ENCODE data around the gene TCF23.
"Not testable (repeated sequence)": the region's sequence is repeated elsewhere in the genome, so short reads cannot be mapped to it uniquely, and the experiment has no call there.

TCF23 gene

GRCh38 chr2:27164960-27165763 lies 16.4 kb downstream of the TCF23 start:
- Mint-ChIP-seq H3K4me1 (no peaks in the 10 kb centered on the region), H3K27me3 (ENCODE audit: low read depth) (peaks cover 14% of the 10 kb centered on the region), H3K36me3 (ENCODE audit: low read depth) (no peaks in the 10 kb centered on the region), H3K4me3 (no peak overlapping the region), H3K9me3 (no peaks in the 10 kb centered on the region), H3K27ac (no peak overlapping the region)
- TF ChIP-seq CTCF (IDR thresholded peaks at IDR 0.05; ENCODE audit: unreplicated experiment in 3 of 3) = no peak

GRCh38 chr2:27170581-27171337 lies 22.0 kb downstream of the TCF23 start:
- Mint-ChIP-seq H3K9me3 (no peaks in the 10 kb centered on the region), H3K4me1 (no peaks in the 10 kb centered on the region), H3K36me3 (ENCODE audit: low read depth) (no peaks in the 10 kb centered on the region), H3K4me3 (no peak overlapping the region), H3K27ac (no peak overlapping the region), H3K27me3 (ENCODE audit: low read depth) (peaks cover 15% of the 10 kb centered on the region)
- TF ChIP-seq CTCF (IDR thresholded peaks at IDR 0.05; ENCODE audit: unreplicated experiment in 3 of 3) = no peak

GRCh38 chr2:27171351-27171848 lies 22.6 kb downstream of the TCF23 start:
- Mint-ChIP-seq H3K4me3 (no peak overlapping the region), H3K9me3 (no peaks in the 10 kb centered on the region), H3K36me3 (ENCODE audit: low read depth) (no peaks in the 10 kb centered on the region), H3K27ac (no peak overlapping the region), H3K4me1 (no peaks in the 10 kb centered on the region), H3K27me3 (ENCODE audit: low read depth) (peaks cover 18% of the 10 kb centered on the region)
- TF ChIP-seq CTCF (IDR thresholded peaks at IDR 0.05; ENCODE audit: unreplicated experiment in 3 of 3) = no peak

- no peaks in the 10 kb centered on the region for H3K4me1 Mint-ChIP-seq
- peaks cover 20% of the 10 kb centered on the region for H3K27me3 Mint-ChIP-seq (ENCODE audit: low read depth)
- H3K27ac Mint-ChIP-seq = no peak overlapping the region
- H3K4me3 Mint-ChIP-seq = no peak overlapping the region
- H3K9me3 Mint-ChIP-seq = no peaks in the 10 kb centered on the region
- no peak for TF ChIP-seq CTCF (IDR thresholded peaks at IDR 0.05; ENCODE audit: unreplicated experiment in 3 of 3)
- no peaks in the 10 kb centered on the region for H3K36me3 Mint-ChIP-seq (ENCODE audit: low read depth)
These were observed 25.8 kb downstream of the TCF23 start for GRCh38 chr2:27174638-27175037.

- H3K4me3 Mint-ChIP-seq = no peak overlapping the region
- H3K27me3 Mint-ChIP-seq (ENCODE audit: low read depth) = peaks cover 13% of the 10 kb centered on the region
- H3K4me1 Mint-ChIP-seq = no peaks in the 10 kb centered on the region
- H3K36me3 Mint-ChIP-seq (ENCODE audit: low read depth) = no peaks in the 10 kb centered on the region
- H3K27ac Mint-ChIP-seq = no peak overlapping the region
- no peaks in the 10 kb centered on the region for H3K9me3 Mint-ChIP-seq
- no peak for TF ChIP-seq CTCF (IDR thresholded peaks at IDR 0.05; ENCODE audit: unreplicated experiment in 3 of 3)
These were observed 26.5 kb downstream of the TCF23 start for GRCh38 chr2:27175330-27175729.

GRCh38 chr2:27175781-27176180 lies 27.0 kb downstream of the TCF23 start:
- H3K36me3 Mint-ChIP-seq (ENCODE audit: low read depth); H3K4me1 Mint-ChIP-seq; H3K4me3 Mint-ChIP-seq; H3K27ac Mint-ChIP-seq; H3K9me3 Mint-ChIP-seq: not testable (repeated sequence)
- H3K27me3 Mint-ChIP-seq (ENCODE audit: low read depth) = peaks cover 14% of the 10 kb centered on the region

Measured in nephron (organoid).